ENCODE data around the gene GREB1.

GREB1 gene

DNA sequence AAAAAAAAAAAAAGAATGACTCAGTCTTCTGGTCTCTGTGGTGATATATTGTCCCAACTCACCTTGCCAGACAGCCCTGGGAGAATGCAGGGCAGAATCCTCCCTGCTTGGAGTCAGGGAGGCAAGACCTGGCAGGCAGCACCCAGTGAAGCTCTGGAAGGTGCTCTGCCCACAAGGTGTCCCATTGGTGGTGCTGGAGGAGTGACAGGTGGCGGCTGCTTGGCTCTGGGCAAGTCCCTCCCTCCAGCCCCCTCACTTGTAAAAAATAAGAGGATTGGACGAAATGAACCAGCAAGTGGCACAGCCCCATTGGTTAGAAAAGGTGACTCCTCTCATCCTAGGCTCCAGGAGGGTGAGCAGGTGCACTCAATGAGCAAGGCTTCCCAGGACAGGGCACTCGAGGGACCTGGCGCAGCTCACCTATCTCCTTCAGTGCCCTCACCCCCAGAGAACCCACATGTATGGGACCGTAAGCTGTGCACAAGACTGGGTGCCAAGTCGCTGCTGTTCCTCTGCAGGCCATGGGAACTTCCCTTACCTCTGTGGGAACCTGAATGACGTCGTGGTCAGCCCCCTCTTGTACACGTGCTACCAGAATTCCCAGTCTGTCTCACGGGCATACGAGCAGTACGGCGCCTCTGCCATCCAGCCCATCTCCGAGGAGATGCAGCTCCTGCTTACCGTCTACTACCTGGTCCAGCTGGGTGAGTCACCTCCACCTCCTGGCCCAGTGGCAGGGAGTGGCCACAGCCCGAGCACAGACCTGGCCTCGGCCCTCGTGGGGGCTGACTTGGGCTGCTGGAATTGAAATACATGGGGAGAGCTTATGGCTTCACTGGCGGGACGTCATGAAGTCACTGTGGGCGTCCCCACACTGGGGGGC is 54.6 kb downstream of the GREB1 start:
- Mint-ChIP-seq H3K27ac (no peak overlapping the region), H3K36me3 (no peaks in the 10 kb centered on the region), H3K9me3 (no peaks in the 10 kb centered on the region), H3K4me3 (no peak overlapping the region), H3K4me1 (peaks cover 9% of the 10 kb centered on the region), H3K27me3 (no peaks in the 10 kb centered on the region)

- Mint-ChIP-seq H3K4me1 (peaks cover 1% of the 10 kb centered on the region), H3K36me3 (no peaks in the 10 kb centered on the region), H3K27me3 (no peaks in the 10 kb centered on the region), H3K9me3 (no peaks in the 10 kb centered on the region), H3K4me3 (no peak overlapping the region), H3K27ac (no peak overlapping the region)
Measured at GRCh38 chr2:11589316-11589940, 55.6 kb downstream of the GREB1 start.

DNA sequence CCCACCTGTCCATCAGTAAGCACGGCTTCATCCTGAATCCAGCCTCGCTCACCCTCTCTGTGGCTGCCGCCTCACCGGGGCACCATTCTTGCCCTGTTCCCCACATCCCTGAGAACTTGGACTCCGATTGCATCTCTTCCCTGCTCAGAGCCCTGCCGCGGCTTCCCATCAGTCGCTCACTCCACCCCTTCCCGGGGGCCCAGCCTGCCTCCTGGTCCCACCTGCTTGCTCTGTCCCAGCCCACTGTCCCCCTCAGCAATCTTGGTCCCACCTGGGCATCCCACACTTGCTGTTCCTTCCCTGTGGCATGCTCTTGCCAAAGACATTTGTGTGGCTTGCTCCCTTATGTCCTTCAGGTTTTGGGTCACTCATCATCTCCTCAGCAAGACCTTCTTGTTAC is 56.3 kb downstream of the GREB1 start:
- H3K4me3 Mint-ChIP-seq: no peak overlapping the region
- no peak overlapping the region for H3K27ac Mint-ChIP-seq
- no peaks in the 10 kb centered on the region for H3K9me3 Mint-ChIP-seq
- no peaks in the 10 kb centered on the region for H3K4me1 Mint-ChIP-seq
- no peaks in the 10 kb centered on the region for H3K27me3 Mint-ChIP-seq
- no peaks in the 10 kb centered on the region for H3K36me3 Mint-ChIP-seq

GRCh38 chr2:11591091-11591490 is 57.2 kb downstream of the GREB1 start:
- no peak overlapping the region for H3K4me3 Mint-ChIP-seq
- H3K27ac Mint-ChIP-seq: no peak overlapping the region
- no peaks in the 10 kb centered on the region for H3K27me3 Mint-ChIP-seq
- H3K36me3 Mint-ChIP-seq: no peaks in the 10 kb centered on the region
- no peaks in the 10 kb centered on the region for H3K9me3 Mint-ChIP-seq
- H3K4me1 Mint-ChIP-seq: no peaks in the 10 kb centered on the region

DNA sequence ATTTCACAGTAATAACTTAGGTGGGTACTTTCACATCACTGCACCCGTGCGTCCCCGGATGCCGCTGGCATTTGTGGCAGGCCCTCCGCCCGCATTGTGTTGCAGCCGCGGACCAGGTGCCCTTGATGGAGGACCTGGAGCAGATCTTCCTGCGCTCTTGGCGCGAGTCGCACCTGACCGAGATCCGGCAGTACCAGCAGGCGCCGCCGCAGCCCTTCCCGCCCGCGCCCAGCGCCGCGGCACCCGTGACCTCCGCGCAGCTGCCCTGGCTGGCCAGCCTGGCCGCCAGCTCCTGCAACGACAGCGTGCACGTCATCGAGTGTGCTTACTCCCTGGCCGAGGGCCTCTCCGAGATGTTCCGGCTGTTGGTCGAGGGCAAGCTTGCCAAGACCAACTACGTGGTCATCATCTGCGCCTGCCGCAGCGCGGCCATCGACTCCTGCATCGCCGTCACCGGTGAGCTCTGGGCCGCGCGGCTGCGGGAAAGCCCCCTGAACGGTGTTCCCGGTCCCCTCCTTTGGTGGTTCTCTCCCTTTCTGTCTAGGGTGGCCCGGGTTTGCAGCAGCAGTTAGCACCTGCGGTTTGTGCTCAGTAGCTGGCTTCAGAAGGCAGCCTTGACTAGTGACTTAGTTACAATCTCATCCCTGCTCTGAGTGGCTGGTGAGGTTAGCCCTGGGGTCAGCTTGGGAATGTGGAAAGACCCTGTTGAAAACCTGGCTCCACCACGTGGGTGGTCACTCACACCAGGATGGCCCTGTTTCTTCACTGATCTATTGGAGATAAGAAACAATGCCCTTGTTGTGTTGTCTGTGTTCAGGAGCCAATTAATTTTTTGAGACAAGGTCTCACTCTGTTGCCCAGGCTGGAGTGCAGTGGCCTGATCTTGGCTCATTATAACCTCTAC is 59.1 kb downstream of the GREB1 start:
- Mint-ChIP-seq H3K4me1 (no peaks in the 10 kb centered on the region), H3K4me3 (no peak overlapping the region), H3K36me3 (no peaks in the 10 kb centered on the region), H3K9me3 (no peaks in the 10 kb centered on the region), H3K27ac (no peak overlapping the region), H3K27me3 (no peaks in the 10 kb centered on the region)

GRCh38 chr2:11596801-11597200 is 63.0 kb downstream of the GREB1 start:
- H3K4me1 Mint-ChIP-seq: no peaks in the 10 kb centered on the region
- H3K27me3 Mint-ChIP-seq: no peaks in the 10 kb centered on the region
- H3K4me3 Mint-ChIP-seq: no peak overlapping the region
- no peaks in the 10 kb centered on the region for H3K9me3 Mint-ChIP-seq
- no peaks in the 10 kb centered on the region for H3K36me3 Mint-ChIP-seq
- no peak overlapping the region for H3K27ac Mint-ChIP-seq

- Mint-ChIP-seq H3K27me3 (no peaks in the 10 kb centered on the region), H3K36me3 (no peaks in the 10 kb centered on the region), H3K4me3 (no peak overlapping the region), H3K4me1 (no peaks in the 10 kb centered on the region), H3K9me3 (no peaks in the 10 kb centered on the region), H3K27ac (no peak overlapping the region)
Measured at GRCh38 chr2:11597538-11598225, 63.8 kb downstream of the GREB1 start.

DNA sequence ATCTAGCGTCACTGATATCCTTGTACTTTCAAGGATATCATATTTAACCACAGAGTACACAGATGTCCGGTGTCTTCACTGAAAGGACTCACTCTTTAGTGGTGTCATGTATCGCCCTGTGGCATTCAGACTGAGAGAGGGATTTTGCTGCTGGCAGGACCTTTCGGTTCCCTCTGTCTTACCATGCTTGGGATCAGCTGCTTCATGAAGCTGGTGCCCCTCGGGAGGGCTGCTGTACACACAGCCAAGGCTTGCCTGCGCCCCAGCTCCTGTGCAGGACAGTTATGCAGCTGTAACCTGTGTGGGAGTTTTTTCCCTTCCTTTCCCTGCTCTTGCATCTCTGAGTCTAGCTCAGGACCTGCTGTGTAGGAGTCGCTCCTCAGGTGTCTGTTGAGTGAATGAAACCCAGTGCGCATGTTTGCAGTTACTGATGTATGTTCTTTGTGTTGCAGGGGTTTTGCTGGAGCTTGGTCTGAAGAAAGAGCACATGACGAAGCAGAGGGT is 64.4 kb downstream of the GREB1 start:
- H3K36me3 Mint-ChIP-seq: no peaks in the 10 kb centered on the region
- H3K9me3 Mint-ChIP-seq: no peaks in the 10 kb centered on the region
- H3K4me1 Mint-ChIP-seq: no peaks in the 10 kb centered on the region
- no peak overlapping the region for H3K27ac Mint-ChIP-seq
- H3K27me3 Mint-ChIP-seq: no peaks in the 10 kb centered on the region
- no peak overlapping the region for H3K4me3 Mint-ChIP-seq

DNA sequence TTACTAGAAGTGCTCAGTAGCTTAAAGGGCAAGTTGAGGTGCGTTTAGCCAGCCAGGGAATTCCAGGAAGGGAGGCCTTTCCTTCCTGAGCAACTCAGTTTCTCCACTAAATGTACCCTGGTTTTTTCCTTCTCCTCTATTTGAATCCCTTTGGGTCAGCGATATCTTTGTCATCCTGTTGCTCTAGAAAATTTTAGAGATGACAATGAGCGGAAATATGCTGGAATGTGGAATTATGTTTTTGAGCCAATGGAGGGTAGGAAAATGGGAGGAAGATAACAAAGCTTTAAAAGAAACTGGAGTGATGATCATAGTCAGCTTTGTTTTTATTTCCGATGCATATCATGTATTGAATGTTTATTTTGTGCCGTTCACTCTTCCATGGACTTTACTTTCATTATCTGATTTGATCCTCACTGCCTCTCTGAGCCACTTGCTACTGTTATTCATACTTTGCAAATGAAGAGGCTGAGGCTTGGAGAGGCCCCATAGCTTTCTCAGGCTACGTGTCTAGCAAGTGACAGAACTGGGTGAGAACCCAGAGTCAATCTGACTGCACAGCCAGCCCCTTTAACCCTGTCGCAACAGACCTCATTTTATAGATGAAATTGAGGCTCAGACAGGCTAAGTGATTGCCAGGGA is 68.8 kb downstream of the GREB1 start:
- Mint-ChIP-seq H3K9me3 (no peaks in the 10 kb centered on the region), H3K36me3 (no peaks in the 10 kb centered on the region)

GRCh38 chr2:11610624-11611242 is 76.9 kb downstream of the GREB1 start:
- H3K27me3 Mint-ChIP-seq: no peaks in the 10 kb centered on the region
- no peaks in the 10 kb centered on the region for H3K4me1 Mint-ChIP-seq
- no peaks in the 10 kb centered on the region for H3K9me3 Mint-ChIP-seq
- no peak overlapping the region for H3K27ac Mint-ChIP-seq
- H3K4me3 Mint-ChIP-seq: no peak overlapping the region
- H3K36me3 Mint-ChIP-seq: no peaks in the 10 kb centered on the region

More for the DNA sequence above, 68.8 kb downstream of the GREB1 start:
- Mint-ChIP-seq H3K4me3 (no peak overlapping the region), H3K4me1 (no peaks in the 10 kb centered on the region), H3K27ac (no peak overlapping the region), H3K27me3 (no peaks in the 10 kb centered on the region)

DNA sequence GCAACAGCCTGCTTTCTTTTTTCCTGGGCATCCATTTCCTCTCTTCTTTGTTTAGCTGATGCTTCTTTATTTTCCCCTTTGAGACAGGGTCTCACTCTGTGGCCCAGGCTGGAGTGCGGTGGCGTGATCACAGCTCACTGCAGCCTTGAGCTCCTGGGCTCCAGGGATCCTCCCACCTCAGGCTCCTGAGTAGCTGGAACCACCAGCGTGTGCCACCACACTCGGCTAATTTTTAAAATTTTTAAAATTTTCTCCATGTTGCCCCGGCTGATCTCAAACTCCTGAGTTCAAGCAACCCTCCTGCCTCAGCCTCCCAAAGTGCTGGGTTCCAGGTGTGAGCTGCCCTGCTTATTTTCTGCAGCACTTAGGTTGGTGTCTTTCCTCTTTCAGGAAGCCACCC is 77.4 kb downstream of the GREB1 start:
- no peaks in the 10 kb centered on the region for H3K27me3 Mint-ChIP-seq
- H3K4me1 Mint-ChIP-seq: no peaks in the 10 kb centered on the region
- H3K4me3 Mint-ChIP-seq: no peak overlapping the region
- no peak overlapping the region for H3K27ac Mint-ChIP-seq
- no peaks in the 10 kb centered on the region for H3K36me3 Mint-ChIP-seq
- no peaks in the 10 kb centered on the region for H3K9me3 Mint-ChIP-seq

GRCh38 chr2:11612553-11613215 is 78.8 kb downstream of the GREB1 start:
- no peaks in the 10 kb centered on the region for H3K36me3 Mint-ChIP-seq
- H3K4me3 Mint-ChIP-seq: no peak overlapping the region
- no peaks in the 10 kb centered on the region for H3K9me3 Mint-ChIP-seq
- no peaks in the 10 kb centered on the region for H3K27me3 Mint-ChIP-seq
- no peaks in the 10 kb centered on the region for H3K4me1 Mint-ChIP-seq
- H3K27ac Mint-ChIP-seq: no peak overlapping the region

GRCh38 chr2:11613297-11613696 is 79.5 kb downstream of the GREB1 start:
- Mint-ChIP-seq H3K36me3 (no peaks in the 10 kb centered on the region), H3K27ac (no peak overlapping the region), H3K9me3 (no peaks in the 10 kb centered on the region), H3K4me1 (no peaks in the 10 kb centered on the region), H3K27me3 (no peaks in the 10 kb centered on the region), H3K4me3 (no peak overlapping the region)

DNA sequence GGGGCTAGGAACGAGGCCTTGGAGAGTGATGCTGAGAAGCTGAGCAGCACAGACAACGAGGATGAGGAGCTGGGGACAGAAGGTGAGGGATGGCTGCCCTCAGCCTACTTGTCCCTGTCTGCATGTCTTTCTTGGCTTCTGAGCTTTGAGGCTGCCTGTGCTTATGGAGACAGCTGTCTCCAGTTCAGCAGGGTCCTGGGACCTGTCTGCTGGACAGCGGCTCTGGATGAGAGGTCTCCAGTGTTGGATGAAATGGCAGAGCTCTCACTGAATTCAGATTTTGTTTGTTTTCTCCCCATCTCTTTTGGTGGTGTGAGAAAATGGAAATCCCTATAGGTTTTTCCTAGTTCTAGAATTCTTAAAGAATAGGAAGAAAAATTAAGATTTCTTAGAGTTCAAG is 81.4 kb downstream of the GREB1 start:
- Mint-ChIP-seq H3K36me3 (no peaks in the 10 kb centered on the region), H3K4me1 (no peaks in the 10 kb centered on the region), H3K27me3 (no peaks in the 10 kb centered on the region), H3K27ac (no peak overlapping the region), H3K9me3 (no peaks in the 10 kb centered on the region), H3K4me3 (no peak overlapping the region)
